Muscle of back (tissue), 11 donors: ENCODE results near the gene ADCY3. TPM values are rescaled to one million over a fixed set of nuclear protein-coding genes. Genes with fewer than 3 reads are reported as not detected.
A peak's percentile ranks its signal among the peaks of the same experiment; 100 is the strongest.

Experiments
- DNase-seq, 3 donors: peaks; one replicate each; pipeline versions ENCODE4 v3.0.0 to v3.0.0-alpha.2; 2013
- polyA plus RNA-seq, 10 donors: library from polyadenylated mRNA; unstranded; fragments of 120-200 nt; gene quantifications; one replicate each; pipeline ENCODE4 v1.2.1, GENCODE V29; 2013; ENCODE audit not compliant: insufficient read length in 10 of 10

Gene ADCY3
- polyA plus RNA-seq, 10 donors, result 19.3 to 37.0 (median 23.5) TPM

DNA sequence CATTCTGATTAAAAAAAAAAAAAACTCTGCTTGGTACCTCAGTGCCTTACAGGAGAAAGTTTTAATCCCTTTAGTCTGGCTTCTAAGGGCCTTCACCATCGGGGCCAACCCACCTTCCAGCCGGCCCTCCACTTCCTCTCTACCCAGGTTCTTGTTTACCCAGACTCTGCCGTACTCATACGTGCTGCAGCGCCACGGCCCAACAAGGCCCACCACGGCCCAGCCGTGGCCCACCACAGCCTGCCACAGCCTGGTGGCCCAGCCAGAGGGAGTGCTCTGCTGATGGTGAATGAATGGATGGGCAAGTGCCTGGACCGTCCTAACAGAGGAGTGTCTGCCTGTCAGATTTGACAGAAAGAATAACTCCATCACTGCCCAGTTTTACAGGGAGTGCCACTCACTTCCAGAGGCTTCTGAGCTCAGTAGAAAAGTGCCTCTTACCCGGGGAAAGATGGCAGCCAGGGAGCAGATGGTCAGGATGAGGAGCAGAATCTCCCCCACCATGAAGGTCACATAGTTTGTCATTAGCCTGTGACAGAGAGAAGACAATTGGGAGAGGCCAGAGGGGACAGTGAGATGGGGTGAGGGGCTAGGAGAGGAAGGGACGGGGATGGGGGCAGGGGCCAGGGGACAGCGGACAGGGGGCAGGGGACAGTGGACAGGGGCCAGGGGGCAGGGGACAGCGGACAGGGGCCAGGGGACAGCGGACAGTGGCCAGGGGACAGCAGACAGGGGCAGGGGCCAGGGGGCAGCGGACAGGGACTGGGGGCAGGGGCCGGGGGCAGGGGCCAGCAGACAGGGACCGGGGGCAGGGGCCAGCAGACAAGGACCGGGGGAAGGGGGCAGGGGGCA, 88.6 kb downstream of the ADCY3 start:
- no peak for DNase-seq

GRCh38 chr2:24830786-24831185, 89.3 kb downstream of the ADCY3 start:
- DNase-seq, result no peak

- DNase-seq, result peak in 1 of 3 donors; percentile 46
These were observed 89.7 kb downstream of the ADCY3 start for GRCh38 chr2:24830351-24830750.

DNA sequence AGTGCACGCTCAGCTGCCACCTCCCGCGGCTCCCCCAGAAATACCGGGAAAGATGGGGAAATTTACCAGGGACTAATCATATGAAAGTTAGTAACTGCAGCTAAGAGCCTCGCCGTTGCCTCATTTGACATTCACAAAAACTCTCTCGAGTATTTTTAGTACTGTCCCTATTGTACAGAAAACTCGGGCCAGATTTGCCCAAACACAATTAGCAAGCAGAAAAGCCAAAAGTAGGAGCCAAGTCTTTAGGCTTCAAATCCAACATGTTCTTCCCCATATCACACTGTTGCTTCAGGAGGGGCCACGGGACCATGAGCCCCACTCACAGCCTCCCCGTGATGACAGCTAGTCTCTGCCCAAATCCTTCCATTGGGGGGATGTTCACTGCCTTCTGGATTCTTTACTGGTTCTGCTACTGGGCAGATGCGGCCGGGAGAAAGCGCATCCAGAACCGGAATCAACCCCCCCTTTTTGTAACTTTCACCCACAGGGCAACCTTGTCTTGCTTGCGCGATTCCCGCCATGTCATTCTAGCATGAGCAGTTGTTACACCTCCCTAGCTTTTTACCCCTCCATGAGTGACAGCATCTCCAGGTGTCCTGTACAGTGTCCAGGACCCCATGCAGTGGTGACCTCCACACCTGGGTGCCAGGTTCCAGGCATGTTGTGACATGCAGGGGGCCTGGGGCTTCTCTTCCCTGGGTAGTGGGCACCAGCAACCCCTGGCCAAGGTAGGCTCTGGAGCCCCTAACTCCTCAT, 91.6 kb downstream of the ADCY3 start:
- no peak for DNase-seq

DNA sequence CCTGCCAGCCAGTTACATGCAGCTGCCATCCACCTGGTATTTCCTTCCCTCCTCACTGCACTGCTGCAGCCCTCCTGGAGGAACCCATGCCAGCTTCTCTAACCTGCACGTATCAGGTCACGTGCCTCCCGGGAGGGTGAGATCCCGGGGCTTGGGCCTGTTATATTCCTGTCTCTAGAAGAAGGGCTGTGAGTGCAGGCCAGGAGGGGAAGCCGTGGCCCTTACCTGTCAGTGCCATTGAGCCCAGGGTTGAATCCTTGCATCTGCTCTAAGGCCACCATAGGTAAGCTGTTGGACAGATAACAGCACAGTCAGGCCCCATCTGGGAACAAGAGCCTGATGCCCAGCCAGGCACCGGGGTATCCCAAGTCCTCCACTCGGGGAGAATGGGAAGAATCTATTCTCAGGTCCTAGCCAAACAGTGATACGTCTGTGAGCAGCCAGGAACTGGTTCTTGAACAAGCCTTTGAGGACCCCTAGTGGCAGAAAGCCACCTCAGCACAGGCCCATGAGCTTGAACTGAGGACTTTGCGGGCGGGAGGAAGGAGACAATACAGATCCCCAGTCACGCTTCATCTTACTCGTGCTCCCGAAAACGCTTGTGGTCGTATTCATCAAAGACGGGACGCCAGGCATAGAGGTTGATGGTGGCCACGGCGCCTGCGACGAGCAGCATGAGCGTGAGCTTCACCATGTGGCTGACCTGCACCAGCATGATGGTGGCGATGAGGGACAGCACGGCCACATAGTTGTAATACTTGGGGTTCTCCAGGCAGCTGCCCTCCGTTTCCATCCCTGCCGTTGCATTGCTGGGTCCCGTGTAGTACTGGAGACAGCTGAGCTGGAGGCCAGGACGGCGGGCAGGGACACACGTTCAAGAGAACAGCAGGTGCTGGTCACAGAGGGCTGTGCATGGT, 92.5 kb downstream of the ADCY3 start:
- peak; percentile 83 to 94 (median 92) for DNase-seq

DNA sequence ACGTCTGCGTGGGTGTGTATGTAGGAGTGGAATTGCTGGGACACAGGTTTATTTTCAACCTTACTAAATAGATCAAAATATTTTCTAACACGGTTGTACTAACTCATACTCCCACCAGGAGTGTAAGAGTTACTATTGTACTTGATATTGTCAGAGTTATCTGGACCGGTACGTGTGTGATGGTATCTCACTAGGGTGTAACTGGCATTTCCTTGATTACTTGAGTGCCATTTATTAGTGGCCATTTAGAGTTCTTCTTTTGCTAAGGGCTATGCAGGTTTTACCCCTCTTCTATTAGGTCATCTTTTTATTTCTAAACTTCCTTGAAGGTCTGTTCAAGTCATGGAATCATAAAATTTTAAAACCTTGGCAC, 93.3 kb downstream of the ADCY3 start:
- no peak for DNase-seq

GRCh38 chr2:24825883-24826772, 93.9 kb downstream of the ADCY3 start:
- DNase-seq, result no peak

GRCh38 chr2:24824966-24825882, 94.8 kb downstream of the ADCY3 start:
- DNase-seq, result no peak

DNA sequence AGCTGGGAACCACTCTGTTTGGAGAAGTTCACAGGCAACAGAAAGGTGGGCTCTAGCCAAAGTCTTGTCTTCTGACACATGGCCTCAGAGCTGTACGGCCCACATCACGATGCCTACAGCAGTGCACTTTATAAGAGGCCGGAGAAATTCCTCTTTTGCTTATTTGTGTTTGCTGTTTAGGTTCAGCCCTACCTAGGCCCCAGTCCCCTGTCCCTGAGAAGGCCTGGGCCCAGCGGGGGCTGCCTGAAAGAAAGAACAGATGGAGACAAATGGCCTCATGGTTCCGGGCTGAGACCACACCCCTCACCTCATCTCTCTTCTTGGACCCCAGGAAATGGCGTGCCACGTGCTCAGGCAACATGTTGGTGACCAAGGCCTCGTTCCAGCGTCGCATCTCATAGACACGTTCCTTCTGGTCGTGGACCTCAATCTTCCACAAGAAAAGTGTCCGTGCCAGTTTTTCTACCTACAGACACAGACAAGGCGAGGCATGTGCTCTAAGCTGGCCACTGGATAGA, 95.9 kb downstream of the ADCY3 start:
- DNase-seq, result no peak

DNA sequence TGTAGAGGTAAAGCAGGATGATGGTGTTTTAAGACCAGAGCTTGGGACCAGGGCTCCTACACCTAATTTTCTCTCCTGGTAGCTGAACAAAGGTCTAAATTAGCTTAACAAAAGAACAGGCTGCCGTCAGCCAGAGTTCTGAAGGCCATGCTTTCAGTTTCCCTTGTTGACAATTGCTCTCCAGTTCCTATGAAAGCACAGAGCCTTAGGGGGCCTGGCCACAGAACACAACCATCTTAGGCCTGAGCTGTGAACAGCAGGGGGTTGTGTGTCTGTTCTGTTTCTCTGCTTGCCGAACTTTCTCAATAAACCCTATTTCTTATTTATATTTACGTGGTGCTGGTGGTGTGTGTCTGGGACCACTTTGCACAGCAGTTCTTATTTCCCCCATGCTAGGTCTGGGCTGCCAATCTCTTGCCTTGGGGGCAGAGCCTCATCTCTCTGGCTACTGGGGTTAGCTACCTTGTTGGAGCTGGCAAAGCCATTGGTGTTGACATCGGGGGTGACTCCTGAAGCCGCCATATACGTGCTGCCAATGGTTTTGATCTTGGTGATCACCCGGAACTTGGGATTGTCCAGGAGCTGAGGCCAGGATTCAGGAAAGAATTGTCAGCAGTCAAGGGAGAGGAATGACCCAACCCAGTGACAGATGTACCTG, 97.9 kb downstream of the ADCY3 start:
- no peak for DNase-seq

GRCh38 chr2:24821433-24821891, 98.6 kb downstream of the ADCY3 start:
- no peak for DNase-seq

DNA sequence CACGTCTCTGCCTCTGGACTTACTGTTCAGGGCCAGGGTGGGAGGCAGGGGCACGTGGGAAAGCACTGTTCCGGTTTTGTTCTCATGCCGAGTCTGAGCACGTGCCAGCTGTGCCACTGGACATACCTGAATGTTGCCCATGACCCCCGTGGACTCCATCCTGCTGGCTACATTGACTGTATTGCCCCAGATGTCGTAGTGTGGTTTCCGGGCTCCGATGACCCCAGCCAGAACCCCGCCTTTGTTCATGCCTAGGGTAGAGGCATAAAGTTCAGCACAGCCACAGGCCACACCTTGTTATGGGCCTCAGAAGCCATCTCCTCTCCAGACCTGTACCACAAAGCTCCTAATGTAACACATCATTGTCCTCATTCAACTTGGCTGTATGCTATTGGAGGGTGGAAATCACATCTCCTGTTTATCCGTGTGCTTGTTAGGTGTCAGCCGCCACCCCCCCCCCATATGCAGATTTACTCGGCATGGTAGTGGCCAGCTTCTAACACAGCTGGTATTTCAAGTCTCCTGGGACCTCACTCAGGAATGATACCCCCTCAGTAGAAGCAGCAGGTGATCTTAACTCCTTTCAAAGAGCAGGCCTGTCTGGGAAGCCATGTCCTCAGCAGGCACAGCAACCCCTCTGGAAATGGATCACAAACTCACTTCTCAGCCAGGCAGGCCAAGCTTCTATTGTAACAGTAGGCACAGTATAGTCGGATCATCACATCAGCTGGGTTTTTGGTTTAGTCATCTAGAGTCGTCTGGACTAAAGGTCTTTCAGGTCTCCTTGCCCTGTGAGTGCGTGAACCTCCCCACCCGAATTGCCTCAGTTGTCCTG, 99.2 kb downstream of the ADCY3 start:
- DNase-seq, result no peak

GRCh38 chr2:24820175-24820513, 99.9 kb downstream of the ADCY3 start:
- DNase-seq, result no peak

DNA sequence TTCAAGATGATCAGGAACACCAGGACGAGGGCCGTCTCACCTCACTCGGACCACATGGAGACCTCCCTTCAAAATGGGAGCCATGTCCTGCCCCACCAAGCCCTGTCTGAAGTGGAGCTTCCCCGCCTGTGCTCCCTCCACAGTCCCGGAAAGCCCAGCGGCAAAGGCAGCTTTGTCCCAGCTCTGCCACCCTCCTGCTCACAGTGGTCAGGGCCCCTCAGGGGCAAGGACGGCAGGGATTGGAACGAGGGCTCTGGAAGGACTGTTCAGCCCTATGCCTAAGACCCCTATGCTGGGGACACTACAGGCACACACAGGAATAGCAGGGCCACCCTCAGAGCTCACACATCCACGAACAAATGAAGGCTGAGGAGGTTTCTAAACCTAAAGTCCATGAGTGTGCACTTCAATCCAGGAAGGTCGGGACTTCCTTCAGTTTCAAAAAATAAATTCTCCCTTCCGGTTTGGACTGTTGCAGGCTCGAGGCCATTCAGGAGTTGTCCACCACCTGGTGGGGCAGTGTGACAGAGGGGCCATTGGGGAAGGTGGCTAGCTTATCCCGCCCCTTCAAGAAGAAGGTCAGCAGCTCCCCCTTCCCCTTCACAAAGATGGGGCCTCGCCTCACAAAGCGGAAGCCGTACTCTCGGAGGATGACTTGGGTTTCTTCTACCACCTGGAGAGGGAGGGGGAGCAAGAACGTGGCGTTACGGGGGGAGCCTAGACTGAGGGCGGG, 100.4 kb downstream of the ADCY3 start:
- DNase-seq, result no peak

DNA sequence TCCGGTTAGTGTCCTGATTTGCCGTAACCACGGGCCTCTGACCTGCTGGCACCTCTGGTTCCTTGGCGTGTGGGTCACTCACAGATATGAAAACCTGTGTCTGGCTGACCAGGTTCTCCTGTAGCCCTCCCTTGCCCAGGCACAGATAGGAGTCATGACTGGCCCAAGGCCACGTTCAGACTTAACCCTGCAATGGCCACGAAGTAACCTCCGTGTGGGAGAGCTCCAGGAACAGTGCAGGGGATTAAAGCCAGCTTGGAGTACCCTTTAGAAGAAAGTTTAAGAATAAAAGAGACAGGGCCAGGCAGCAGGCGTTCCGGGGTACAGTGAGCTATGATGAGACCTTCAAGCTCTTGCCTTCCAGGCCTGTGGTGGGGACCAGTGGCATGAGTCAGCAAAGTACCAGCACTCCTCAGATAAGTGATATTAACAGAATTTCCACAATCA, 101.3 kb downstream of the ADCY3 start:
- no peak for DNase-seq

DNA sequence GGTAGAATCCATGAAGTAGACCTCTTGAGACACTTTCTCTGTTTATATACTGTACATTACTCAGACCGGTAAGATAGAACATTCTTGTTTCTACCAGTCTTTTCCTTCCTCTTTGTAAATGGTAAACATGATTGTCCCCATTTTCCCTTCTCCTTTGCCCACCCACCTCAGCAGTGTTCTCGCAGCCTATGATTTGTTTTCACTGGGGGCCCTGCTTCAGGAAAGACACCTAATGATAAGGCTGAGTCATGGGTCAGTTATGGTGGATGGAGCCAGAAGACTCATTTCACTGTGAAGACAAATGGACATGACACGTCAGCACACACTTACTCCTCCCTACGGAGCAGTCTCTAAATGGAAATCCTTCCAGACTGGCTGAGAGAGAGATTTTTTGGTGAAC, 103.2 kb downstream of the ADCY3 start:
- DNase-seq, result peak in 1 of 3 donors; percentile 64

GRCh38 chr2:24816404-24816803, 103.6 kb downstream of the ADCY3 start:
- DNase-seq, result no peak
